Measurements from ENCODE around the gene YPEL4.

DNA sequence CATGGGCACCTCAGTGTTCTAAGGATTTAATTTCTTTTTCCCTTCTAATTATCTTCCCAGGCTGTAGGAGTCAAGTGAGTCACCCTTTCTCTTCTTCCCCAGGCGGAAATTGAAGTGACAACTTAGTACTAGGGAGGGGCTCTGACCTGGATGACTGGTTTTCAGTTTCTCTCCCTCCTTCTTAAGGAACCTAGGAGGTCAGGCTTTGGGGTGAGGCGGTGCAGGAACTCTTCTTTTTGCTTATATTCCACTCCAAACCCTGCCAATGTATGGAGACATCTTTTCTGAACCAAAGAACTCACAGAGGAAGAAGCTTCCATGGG lies 30.8 kb upstream of the YPEL4 start:
- TF ChIP-seq YY1 (IDR thresholded peaks at IDR 0.05; ENCODE audit: insufficient read depth, insufficient read length): no peak
- TF ChIP-seq ZNF274 (IDR thresholded peaks at IDR 0.05; ENCODE audit: low read depth, low read length): no peak
- no peak for TF ChIP-seq SUZ12 (IDR thresholded peaks at IDR 0.05; ENCODE audit: extremely low read depth, insufficient read depth, insufficient read length)
